ENCODE results near the gene ANKRD42. TPM values are rescaled to one million over a fixed set of nuclear protein-coding genes. Genes with fewer than 3 reads are reported as not detected.

ANKRD42 gene
- total and polyA plus RNA-seq, 3 donors from 2014 or later = 49.8 to 79.7 (median 66.1) TPM

DNA sequence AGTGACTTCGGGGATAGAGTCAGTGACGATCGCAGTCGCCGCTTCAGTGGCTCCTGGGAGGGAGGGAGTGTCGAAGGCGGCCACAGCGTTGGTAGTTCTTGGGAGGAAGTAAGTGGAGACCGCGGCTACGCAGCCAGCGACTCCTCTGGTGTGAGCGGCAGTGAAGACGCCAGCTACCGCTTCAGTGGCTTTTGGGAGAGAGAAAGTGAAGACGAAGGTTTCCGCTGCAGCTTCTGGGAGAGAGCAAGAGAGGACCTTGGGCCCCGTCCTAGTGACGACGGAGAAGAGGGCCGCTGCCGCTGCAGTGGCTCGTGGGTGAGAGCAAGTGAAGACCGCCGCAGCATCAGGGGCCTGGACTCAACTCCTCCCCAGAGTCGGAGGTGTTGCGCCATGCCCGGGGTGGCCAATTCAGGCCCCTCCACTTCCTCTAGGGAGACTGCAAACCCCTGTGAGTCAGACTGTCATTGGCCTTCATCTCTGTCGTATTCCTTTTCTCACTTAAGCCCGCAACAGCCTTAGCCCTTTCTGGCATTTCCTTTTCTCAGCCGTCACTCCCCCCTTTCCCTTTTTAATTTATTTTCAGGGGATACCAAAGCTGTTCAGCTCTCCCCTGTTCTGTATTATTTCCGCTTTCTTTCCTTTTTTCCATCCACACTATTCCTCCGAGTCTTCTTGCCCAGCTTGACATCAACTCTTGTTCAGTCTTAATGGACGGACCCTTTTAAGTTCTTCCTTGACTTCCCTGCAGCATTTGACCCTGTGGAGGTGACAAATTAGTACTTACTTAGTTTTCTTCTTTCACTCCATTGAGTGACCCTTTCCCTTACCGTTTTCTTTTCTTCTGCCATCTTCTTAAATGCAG, 1.0 kb downstream of the ANKRD42 start:
- no peak for TF ChIP-seq POLR2A (IDR thresholded peaks at IDR 0.05)
- TF ChIP-seq, protein P1, sequence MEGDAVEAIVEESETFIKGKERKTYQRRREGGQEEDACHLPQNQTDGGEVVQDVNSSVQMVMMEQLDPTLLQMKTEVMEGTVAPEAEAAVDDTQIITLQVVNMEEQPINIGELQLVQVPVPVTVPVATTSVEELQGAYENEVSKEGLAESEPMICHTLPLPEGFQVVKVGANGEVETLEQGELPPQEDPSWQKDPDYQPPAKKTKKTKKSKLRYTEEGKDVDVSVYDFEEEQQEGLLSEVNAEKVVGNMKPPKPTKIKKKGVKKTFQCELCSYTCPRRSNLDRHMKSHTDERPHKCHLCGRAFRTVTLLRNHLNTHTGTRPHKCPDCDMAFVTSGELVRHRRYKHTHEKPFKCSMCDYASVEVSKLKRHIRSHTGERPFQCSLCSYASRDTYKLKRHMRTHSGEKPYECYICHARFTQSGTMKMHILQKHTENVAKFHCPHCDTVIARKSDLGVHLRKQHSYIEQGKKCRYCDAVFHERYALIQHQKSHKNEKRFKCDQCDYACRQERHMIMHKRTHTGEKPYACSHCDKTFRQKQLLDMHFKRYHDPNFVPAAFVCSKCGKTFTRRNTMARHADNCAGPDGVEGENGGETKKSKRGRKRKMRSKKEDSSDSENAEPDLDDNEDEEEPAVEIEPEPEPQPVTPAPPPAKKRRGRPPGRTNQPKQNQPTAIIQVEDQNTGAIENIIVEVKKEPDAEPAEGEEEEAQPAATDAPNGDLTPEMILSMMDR (IDR thresholded peaks at IDR 0.05) = no peak
- no peaks in the 10 kb centered on the region for H3K27me3 ChIP-seq
- H3K9me3 ChIP-seq = no peaks in the 10 kb centered on the region
- intact Hi-C loops (cut with DNase I; ENCODE audit: low total_unique reads) = loop anchor here (10.0 kb wide), 1 partner anchor 290 kb away; the partner anchor contains the start of genes DDIAS and PRCP
- WGBS, 2 donors = 1 to 2% methylated on average over 35 of the region's 35 CpGs
- H3K4me1 ChIP-seq = peaks cover 27% of the 10 kb centered on the region
- H3K4me3 ChIP-seq = peak overlapping the region; percentile 68 to 87
- peak overlapping the region; percentile 89 to 91 for H3K27ac ChIP-seq
- DNase-seq = peak; percentile 72
- no peaks in the 10 kb centered on the region for H3K36me3 ChIP-seq (ENCODE audit: low read depth, missing control alignments)

DNA sequence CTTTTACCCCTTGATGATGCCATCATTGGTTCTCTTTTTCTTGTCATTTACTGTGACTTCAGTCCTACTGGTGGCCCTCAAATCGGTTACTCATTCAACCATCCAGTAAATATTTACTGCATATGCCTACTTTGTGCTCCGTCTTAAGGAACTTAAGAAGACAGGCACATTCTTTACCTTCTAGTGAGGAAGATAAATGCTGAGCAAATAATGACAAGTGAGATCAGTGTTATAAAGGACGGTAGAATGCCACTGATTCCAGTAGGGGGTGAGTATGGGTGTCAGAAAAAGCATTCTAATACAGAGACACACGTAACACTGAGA, 1.6 kb downstream of the ANKRD42 start:
- peak overlapping the region; percentile 89 to 91 for H3K27ac ChIP-seq
- DNase-seq = no peak
- H3K9me3 ChIP-seq = no peaks in the 10 kb centered on the region
- H3K4me3 ChIP-seq = peak overlapping the region; percentile 68 to 87
- H3K27me3 ChIP-seq = no peaks in the 10 kb centered on the region
- H3K36me3 ChIP-seq (ENCODE audit: low read depth, missing control alignments) = no peaks in the 10 kb centered on the region
- H3K4me1 ChIP-seq = peaks cover 27% of the 10 kb centered on the region
- intact Hi-C loops (cut with DNase I; ENCODE audit: low total_unique reads) = loop anchor here (10.0 kb wide), 1 partner anchor 290 kb away; the partner anchor contains the start of genes DDIAS and PRCP
- 28 to 41% methylated on average over 4 of the region's 4 CpGs for WGBS, 2 donors
- TF ChIP-seq, protein P1 (IDR thresholded peaks at IDR 0.05) = peak in 1 of 3 experiments; percentile 12
- no peak for TF ChIP-seq POLR2A (IDR thresholded peaks at IDR 0.05)

- Histone ChIP-seq H3K27ac (peak overlapping the region in 1 of 2 donors; percentile 89), H3K4me1 (peaks cover 27% of the 10 kb centered on the region), H3K4me3 (no peak overlapping the region), H3K27me3 (no peaks in the 10 kb centered on the region), H3K36me3 (ENCODE audit: low read depth, missing control alignments) (no peaks in the 10 kb centered on the region), H3K9me3 (no peaks in the 10 kb centered on the region)
- TF ChIP-seq, protein P1 (IDR thresholded peaks at IDR 0.05) = no peak
- no peak for TF ChIP-seq POLR2A (IDR thresholded peaks at IDR 0.05)
- WGBS, 2 donors = 70 to 71% methylated on average over 8 of the region's 8 CpGs
- intact Hi-C loops (cut with DNase I; ENCODE audit: low total_unique reads) = loop anchor here (10.0 kb wide), 1 partner anchor 291 kb away; the partner anchor contains the start of genes DDIAS and PRCP
- DNase-seq = no peak
Observed at GRCh38 chr11:83195649-83196048, 2.1 kb downstream of the ANKRD42 start.

- no peak overlapping the region for H3K4me3 ChIP-seq
- no peaks in the 10 kb centered on the region for H3K36me3 ChIP-seq (ENCODE audit: low read depth, missing control alignments)
- intact Hi-C loops (cut with DNase I; ENCODE audit: low total_unique reads) = no loop called here
- H3K27me3 ChIP-seq = no peaks in the 10 kb centered on the region
- TF ChIP-seq POLR2A (IDR thresholded peaks at IDR 0.05) = no peak
- TF ChIP-seq, protein P1 (IDR thresholded peaks at IDR 0.05) = no peak
- H3K9me3 ChIP-seq = no peaks in the 10 kb centered on the region
- no peak for DNase-seq
- H3K4me1 ChIP-seq = peaks cover 14% of the 10 kb centered on the region
- no peak overlapping the region for H3K27ac ChIP-seq
- 100% methylated on average over 1 of the region's 1 CpG for WGBS, 2 donors
Observed at GRCh38 chr11:83200035-83200434, 6.5 kb downstream of the ANKRD42 start.

Data from testis (tissue), 3 donors.